GM18508 (cell line): ENCODE results near the gene ALPK3.
"Not testable (repeated sequence)": the region's sequence is repeated elsewhere in the genome, so short reads cannot be mapped to it uniquely, and the experiment has no call there.

ENCODE experiments used
- ATAC-seq: cut with Tn5 transposase; IDR thresholded peaks from one replicate; pipeline ENCODE4 v1.9.1; 2021; ENCODE audit warnings: moderate number of reproducible peaks; ENCODE audit not compliant: insufficient read depth, unreplicated experiment

Gene ALPK3

GRCh38 chr15:84840741-84841429 is 23.7 kb downstream of the ALPK3 start:
- ATAC-seq = no peak

GRCh38 chr15:84842781-84843180 is 25.6 kb downstream of the ALPK3 start:
- ATAC-seq = no peak

GRCh38 chr15:84844964-84845363 is 27.8 kb downstream of the ALPK3 start:
- no peak for ATAC-seq

- ATAC-seq = not testable (repeated sequence)
Observed at GRCh38 chr15:84845631-84846030, 28.5 kb downstream of the ALPK3 start.

- no peak for ATAC-seq
Observed at GRCh38 chr15:84846269-84846668, 29.1 kb downstream of the ALPK3 start.

GRCh38 chr15:84847382-84847781 is 30.2 kb downstream of the ALPK3 start:
- ATAC-seq = no peak

GRCh38 chr15:84852212-84852611 is 35.1 kb downstream of the ALPK3 start:
- no peak for ATAC-seq

- ATAC-seq = no peak
Observed at GRCh38 chr15:84855136-84855535, 38.0 kb downstream of the ALPK3 start.

- no peak for ATAC-seq
Observed at GRCh38 chr15:84855765-84856164, 38.6 kb downstream of the ALPK3 start.

GRCh38 chr15:84856731-84857417 is 39.7 kb downstream of the ALPK3 start:
- no peak for ATAC-seq

- no peak for ATAC-seq
Observed at GRCh38 chr15:84857418-84858004, 40.4 kb downstream of the ALPK3 start.

GRCh38 chr15:84858231-84858630 is 41.1 kb downstream of the ALPK3 start:
- ATAC-seq = no peak

GRCh38 chr15:84859144-84859543 is 42.0 kb downstream of the ALPK3 start:
- ATAC-seq = no peak

GRCh38 chr15:84859651-84860050 is 42.5 kb downstream of the ALPK3 start:
- ATAC-seq = no peak

- ATAC-seq = no peak
Observed at GRCh38 chr15:84861781-84862180, 44.6 kb downstream of the ALPK3 start.

- ATAC-seq = no peak
Observed at GRCh38 chr15:84862214-84862975, 45.2 kb downstream of the ALPK3 start.

GRCh38 chr15:84863565-84864443 is 46.6 kb downstream of the ALPK3 start:
- no peak for ATAC-seq

GRCh38 chr15:84864444-84864795 is 47.3 kb downstream of the ALPK3 start:
- ATAC-seq = no peak

GRCh38 chr15:84865074-84865569 is 48.0 kb downstream of the ALPK3 start:
- no peak for ATAC-seq
